CD14-positive monocyte (primary cell): ENCODE data around the gene EPHA1. TPM values are rescaled to one million over a fixed set of nuclear protein-coding genes. Genes with fewer than 3 reads are reported as not detected.
A peak's percentile ranks its signal among the peaks of the same experiment; 100 is the strongest.

Experiments used
- DNase-seq, 3 donors: peaks; one replicate each; pipeline ENCODE4 v3.0.0-alpha.2; 2011 to 2022
- H2AFZ ChIP-seq: 2 replicates; pipeline ENCODE4 v1.6.0; 2012; ENCODE audit warnings: mild to moderate bottlenecking, low read depth, low read length, inconsistent platforms; ENCODE audit not compliant: insufficient read depth, poor library complexity, severe bottlenecking
- H3K27ac ChIP-seq, 2 donors: 1 replicate in 1 of 2; 2 replicates in 1 of 2; pipeline ENCODE4 v1.5.1; 2012 to 2013; ENCODE audit warnings: low read length in 2 of 2, control low read depth in 1 of 2, inconsistent platforms in 1 of 2, low read depth in 1 of 2, mild to moderate bottlenecking in 1 of 2
- H3K27me3 ChIP-seq, 2 donors: one replicate each; pipeline versions ENCODE4 v1.6.0 to v1.6.1; 2011 to 2013; ENCODE audit warnings: low read length in 2 of 2; ENCODE audit not compliant: control insufficient read depth in 2 of 2, insufficient read depth in 2 of 2
- H3K36me3 ChIP-seq, 2 donors: replicated peaks in 1 of 2; 1 replicate in 1 of 2; 2 replicates in 1 of 2; pipeline versions ENCODE4 v1.5.1 to v1.6.1; 2012 to 2013; ENCODE audit warnings: low read length in 2 of 2, control low read depth in 1 of 2, inconsistent platforms in 1 of 2, mild to moderate bottlenecking in 1 of 2; ENCODE audit not compliant: insufficient read depth in 2 of 2, control insufficient read depth in 1 of 2
- H3K4me1 ChIP-seq, 2 donors: 1 replicate in 1 of 2; 2 replicates in 1 of 2; pipeline versions ENCODE4 v1.5.1 to v1.6.1; 2012 to 2013; ENCODE audit warnings: low read length in 2 of 2, control low read depth in 1 of 2, inconsistent platforms in 1 of 2, mild to moderate bottlenecking in 1 of 2, moderate library complexity in 1 of 2; ENCODE audit not compliant: insufficient read depth in 2 of 2, control insufficient read depth in 1 of 2
- H3K4me2 ChIP-seq: replicated peaks from 2 replicates; pipeline ENCODE3; 2012; ENCODE audit warnings: low read length, moderate library complexity, mild to moderate bottlenecking; ENCODE audit not compliant: poor library complexity, severe bottlenecking; ENCODE audit errors: extremely low read depth
- H3K4me3 ChIP-seq, 3 experiments: fragments of 200-600 bp in 1 of 3; sonication (generic) in 1 of 3; replicated peaks in 1 of 3; 1 replicate in 2 of 3; 2 replicates in 1 of 3; pipeline ENCODE4 v1.5.1; 2011 to 2013; ENCODE audit warnings: low read length in 3 of 3, mild to moderate bottlenecking in 3 of 3, control low read depth in 2 of 3, low read depth in 2 of 3, inconsistent platforms in 1 of 3, moderate library complexity in 1 of 3
- H3K79me2 ChIP-seq: 2 replicates; pipeline ENCODE4 v1.6.0; 2012; ENCODE audit warnings: mild to moderate bottlenecking, control low read depth, inconsistent platforms, low read length, moderate library complexity; ENCODE audit not compliant: insufficient read depth
- H3K9ac ChIP-seq: 2 replicates; pipeline ENCODE4 v1.6.0; 2017; ENCODE audit warnings: low read length, mild to moderate bottlenecking; ENCODE audit not compliant: insufficient read depth, poor library complexity, severe bottlenecking
- H3K9me3 ChIP-seq, 2 donors: replicated peaks in 1 of 2; 1 replicate in 1 of 2; 2 replicates in 1 of 2; pipeline versions ENCODE4 v1.5.1 to v1.6.1; 2012 to 2013; ENCODE audit warnings: low read length in 2 of 2, control low read depth in 1 of 2; ENCODE audit not compliant: control insufficient read depth in 1 of 2, insufficient read depth in 1 of 2
- H4K20me1 ChIP-seq: 2 replicates; pipeline ENCODE4 v1.6.0; 2012; ENCODE audit warnings: mild to moderate bottlenecking, low read length, control low read depth, moderate library complexity; ENCODE audit not compliant: insufficient read depth
- H3K27ac Mint-ChIP-seq, 7 donors: one replicate each; pipeline ENCODE4 v1.8.0; 2020; ENCODE audit warnings: mild to moderate bottlenecking in 7 of 7, mixed read lengths in 7 of 7, moderate library complexity in 6 of 7, inconsistent platforms in 2 of 7
- H3K27me3 Mint-ChIP-seq, 3 donors: one replicate each; pipeline ENCODE4 v1.8.0; 2021 to 2022; ENCODE audit warnings: low read depth in 3 of 3, mild to moderate bottlenecking in 3 of 3, mixed read lengths in 3 of 3, moderate library complexity in 3 of 3, inconsistent platforms in 1 of 3
- H3K36me3 Mint-ChIP-seq, 2 donors: one replicate each; pipeline ENCODE4 v1.8.0; 2020; ENCODE audit warnings: mixed read lengths in 2 of 2, inconsistent platforms in 1 of 2, mild to moderate bottlenecking in 1 of 2
- H3K4me1 Mint-ChIP-seq: one replicate; pipeline ENCODE4 v1.8.0; 2020; ENCODE audit warnings: mild to moderate bottlenecking, mixed read lengths
- H3K4me3 Mint-ChIP-seq, 2 donors: one replicate each; pipeline ENCODE4 v1.8.0; 2020; ENCODE audit warnings: mild to moderate bottlenecking in 2 of 2, mixed read lengths in 2 of 2, moderate library complexity in 1 of 2
- H3K9me3 Mint-ChIP-seq, 7 donors: one replicate each; pipeline ENCODE4 v1.8.0; 2020 to 2022; ENCODE audit warnings: mixed read lengths in 7 of 7, mild to moderate bottlenecking in 6 of 7, moderate library complexity in 6 of 7, inconsistent platforms in 2 of 7
- WGBS: methylation state at CpG from one replicate; pipeline ENCODE4 v1.1.5; 2013; ENCODE audit warnings: missing lambda C conversion rate; ENCODE audit not compliant: insufficient coverage; 5-methylcytosine and 5-hydroxymethylcytosine counted together
- intact Hi-C, 2 donors: fragments of 100-400 bp; cut with micrococcal nuclease; formaldehyde crosslinking; loops; one replicate each; pipeline versions ENCODE4 v1.15.0 to v1.15.1; 2023
- polyA plus RNA-seq, 3 donors: library from polyadenylated mRNA; depleted of rRNA in 1 of 3; unstranded in 2 of 3; stranded (reverse) in 1 of 3; fragments of 300-500 nt in 2 of 3; fragments of >200 nt in 1 of 3; fragmentation: Illumina TruSeq in 2 of 3; gene quantifications; 1 replicate in 2 of 3; 2 replicates in 1 of 3; pipeline ENCODE4 v1.2.3, GENCODE V29; 2012 to 2021
- TF ChIP-seq, protein P1 (sequence below): fragments of 200-600 bp; IDR thresholded peaks from one replicate; pipeline ENCODE4 v1.8.0; 2022; ENCODE audit warnings: antibody characterized with exemption, mild to moderate bottlenecking

Gene EPHA1
- polyA plus RNA-seq, 3 donors: 0.50 to 0.95 TPM; not detected in 1

DNA sequence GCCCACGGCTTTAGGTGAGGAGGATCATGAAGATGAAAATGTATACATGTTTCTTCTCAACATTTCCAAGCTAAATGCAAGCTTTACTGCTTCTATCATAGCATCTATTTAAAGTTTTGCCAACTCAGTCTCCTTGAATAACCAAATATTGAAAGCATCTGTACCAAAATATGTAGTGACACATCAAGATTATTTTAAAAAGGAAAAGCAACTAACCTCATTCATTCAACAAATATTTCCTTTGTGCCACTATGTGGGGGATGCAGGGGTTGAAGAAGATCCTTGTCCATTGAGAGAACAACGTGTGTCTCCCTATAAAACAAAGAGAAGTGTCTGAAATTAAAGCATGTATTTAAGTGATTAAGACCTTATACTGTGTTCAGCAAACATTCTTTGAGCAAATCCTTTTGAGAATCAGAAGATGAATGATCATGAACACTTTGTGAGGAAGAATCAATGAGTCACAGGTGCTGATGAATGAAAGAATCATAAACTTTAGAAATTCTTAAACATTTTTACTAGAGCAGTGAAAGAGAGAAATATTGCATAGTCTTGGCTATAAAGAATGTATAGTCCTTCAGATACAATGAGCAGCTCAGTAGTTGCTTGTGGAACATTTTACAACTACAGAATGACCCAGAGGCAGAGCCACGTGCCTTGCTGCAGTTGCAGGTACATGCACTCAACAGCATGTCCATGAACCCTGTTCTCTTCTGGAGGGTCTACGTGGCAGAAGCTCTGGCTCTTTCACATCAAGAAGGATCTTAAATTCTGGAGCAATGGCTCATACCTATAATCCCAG lies 48.5 kb upstream of the EPHA1 start:
- Histone ChIP-seq H3K4me2 (no peak overlapping the region), H3K36me3 (peaks cover 0 to 4% of the 10 kb centered on the region in 2 donors), H3K9ac (no peak overlapping the region), H3K4me3 (no peak overlapping the region), H3K27me3 (no peaks in the 10 kb centered on the region), H3K4me1 (peaks cover 23 to 28% of the 10 kb centered on the region in 2 donors), H4K20me1 (no peaks in the 10 kb centered on the region), H2AFZ (peak overlapping the region; percentile 61), H3K9me3 (peaks cover 0 to 4% of the 10 kb centered on the region in 2 donors), H3K27ac (peak overlapping the region; percentile 41 to 82), H3K79me2 (no peaks in the 10 kb centered on the region)
- TF ChIP-seq, protein P1, sequence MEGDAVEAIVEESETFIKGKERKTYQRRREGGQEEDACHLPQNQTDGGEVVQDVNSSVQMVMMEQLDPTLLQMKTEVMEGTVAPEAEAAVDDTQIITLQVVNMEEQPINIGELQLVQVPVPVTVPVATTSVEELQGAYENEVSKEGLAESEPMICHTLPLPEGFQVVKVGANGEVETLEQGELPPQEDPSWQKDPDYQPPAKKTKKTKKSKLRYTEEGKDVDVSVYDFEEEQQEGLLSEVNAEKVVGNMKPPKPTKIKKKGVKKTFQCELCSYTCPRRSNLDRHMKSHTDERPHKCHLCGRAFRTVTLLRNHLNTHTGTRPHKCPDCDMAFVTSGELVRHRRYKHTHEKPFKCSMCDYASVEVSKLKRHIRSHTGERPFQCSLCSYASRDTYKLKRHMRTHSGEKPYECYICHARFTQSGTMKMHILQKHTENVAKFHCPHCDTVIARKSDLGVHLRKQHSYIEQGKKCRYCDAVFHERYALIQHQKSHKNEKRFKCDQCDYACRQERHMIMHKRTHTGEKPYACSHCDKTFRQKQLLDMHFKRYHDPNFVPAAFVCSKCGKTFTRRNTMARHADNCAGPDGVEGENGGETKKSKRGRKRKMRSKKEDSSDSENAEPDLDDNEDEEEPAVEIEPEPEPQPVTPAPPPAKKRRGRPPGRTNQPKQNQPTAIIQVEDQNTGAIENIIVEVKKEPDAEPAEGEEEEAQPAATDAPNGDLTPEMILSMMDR: no peak
- Mint-ChIP-seq H3K9me3 (peaks cover 0 to 9% (median 2%) of the 10 kb centered on the region in 7 donors), H3K4me3 (no peak overlapping the region), H3K27me3 (no peaks in the 10 kb centered on the region), H3K4me1 (peaks cover 37% of the 10 kb centered on the region), H3K36me3 (peaks cover 7 to 8% of the 10 kb centered on the region in 2 donors), H3K27ac (peak overlapping the region in 6 of 7 donors; percentile 48 to 92 (median 81))
- 100% methylated on average over 2 of the region's 4 CpGs for WGBS
- intact Hi-C loops: no loop called here
- no peak for DNase-seq

DNA sequence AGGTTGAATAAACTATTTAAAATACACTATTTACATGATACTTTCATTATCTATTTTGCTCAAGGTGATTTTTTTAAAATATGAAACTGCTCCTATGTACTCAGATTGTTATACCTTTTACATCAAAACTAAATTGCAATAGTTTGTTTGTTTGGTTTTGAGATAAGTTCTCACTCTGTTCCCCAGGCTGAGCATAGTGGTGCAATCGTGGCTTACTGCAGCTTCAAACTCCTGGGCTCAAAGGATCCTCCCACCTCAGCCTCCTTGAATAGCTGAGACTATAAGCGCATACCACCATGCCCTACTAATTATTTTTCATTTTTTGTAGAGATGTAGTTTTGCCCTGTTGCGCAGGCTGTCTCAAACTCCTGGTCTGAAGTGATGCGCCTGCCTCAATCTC lies 47.3 kb upstream of the EPHA1 start:
- DNase-seq: no peak
- Histone ChIP-seq H3K36me3 (peaks cover 0 to 6% of the 10 kb centered on the region in 2 donors), H3K9ac (no peak overlapping the region), H3K27me3 (no peaks in the 10 kb centered on the region), H3K4me2 (no peak overlapping the region), H3K4me1 (peaks cover 21 to 23% of the 10 kb centered on the region in 2 donors), H3K79me2 (no peaks in the 10 kb centered on the region), H3K4me3 (no peak overlapping the region), H3K27ac (no peak overlapping the region), H3K9me3 (no peaks in the 10 kb centered on the region), H2AFZ (no peak overlapping the region), H4K20me1 (no peaks in the 10 kb centered on the region)
- TF ChIP-seq, protein P1: no peak
- H3K27ac Mint-ChIP-seq: peak overlapping the region in 1 of 7 donors; percentile 59
- H3K36me3 Mint-ChIP-seq: peaks cover 9 to 10% of the 10 kb centered on the region in 2 donors
- H3K4me3 Mint-ChIP-seq: no peak overlapping the region
- H3K9me3 Mint-ChIP-seq: peaks cover 0 to 6% (median 0%) of the 10 kb centered on the region in 7 donors
- peaks cover 33% of the 10 kb centered on the region for H3K4me1 Mint-ChIP-seq
- intact Hi-C loops: no loop called here
- H3K27me3 Mint-ChIP-seq: peaks cover 0 to 2% (median 0%) of the 10 kb centered on the region in 3 donors
- WGBS: no CpG with 5 or more reads among the region's 4 CpGs
